Measurements from ENCODE around the gene NLGN4X.

The NLGN4X gene

GRCh38 chrX:6225288-6225910 is 3.3 kb downstream of the NLGN4X start:
- peaks cover 35% of the 10 kb centered on the region for H3K27me3 ChIP-seq (ENCODE audit: insufficient read depth, low read length)
- no peaks in the 10 kb centered on the region for H3K79me2 ChIP-seq (ENCODE audit: control insufficient read depth, insufficient read depth, low read length, unreplicated experiment)
- no peak overlapping the region for H2AFZ ChIP-seq (ENCODE audit: low read length, unreplicated experiment)
- H3K4me1 ChIP-seq (ENCODE audit: control insufficient read depth, insufficient read depth, low read length, unreplicated experiment) = no peaks in the 10 kb centered on the region
- H3K4me3 ChIP-seq (ENCODE audit: low read depth, low read length) = no peak overlapping the region
- no peaks in the 10 kb centered on the region for H3K36me3 ChIP-seq (ENCODE audit: insufficient read depth, low read length)
- H3K27ac ChIP-seq (ENCODE audit: low read depth, low read length) = no peak overlapping the region

GRCh38 chrX:6223516-6223915 is 5.2 kb downstream of the NLGN4X start:
- peaks cover 24% of the 10 kb centered on the region for H3K27me3 ChIP-seq (ENCODE audit: insufficient read depth, low read length)
- no peaks in the 10 kb centered on the region for H3K36me3 ChIP-seq (ENCODE audit: insufficient read depth, low read length)
- H3K27ac ChIP-seq (ENCODE audit: low read depth, low read length) = no peak overlapping the region
- H3K4me1 ChIP-seq (ENCODE audit: control insufficient read depth, insufficient read depth, low read length, unreplicated experiment) = no peaks in the 10 kb centered on the region
- no peaks in the 10 kb centered on the region for H3K79me2 ChIP-seq (ENCODE audit: control insufficient read depth, insufficient read depth, low read length, unreplicated experiment)
- H3K4me3 ChIP-seq (ENCODE audit: low read depth, low read length) = no peak overlapping the region
- no peak overlapping the region for H2AFZ ChIP-seq (ENCODE audit: low read length, unreplicated experiment)

- H3K27ac ChIP-seq (ENCODE audit: low read depth, low read length) = no peak overlapping the region
- H3K27me3 ChIP-seq (ENCODE audit: insufficient read depth, low read length) = no peaks in the 10 kb centered on the region
- no peak overlapping the region for H3K4me3 ChIP-seq (ENCODE audit: low read depth, low read length)
- H2AFZ ChIP-seq (ENCODE audit: low read length, unreplicated experiment) = no peak overlapping the region
- no peaks in the 10 kb centered on the region for H3K79me2 ChIP-seq (ENCODE audit: control insufficient read depth, insufficient read depth, low read length, unreplicated experiment)
- H3K36me3 ChIP-seq (ENCODE audit: insufficient read depth, low read length) = no peaks in the 10 kb centered on the region
- H3K4me1 ChIP-seq (ENCODE audit: control insufficient read depth, insufficient read depth, low read length, unreplicated experiment) = no peaks in the 10 kb centered on the region
Observed at GRCh38 chrX:6210230-6210629, 18.4 kb downstream of the NLGN4X start.

- Histone ChIP-seq H3K27me3 (ENCODE audit: insufficient read depth, low read length) (no peaks in the 10 kb centered on the region), H2AFZ (ENCODE audit: low read length, unreplicated experiment) (no peak overlapping the region), H3K4me1 (ENCODE audit: control insufficient read depth, insufficient read depth, low read length, unreplicated experiment) (no peaks in the 10 kb centered on the region), H3K79me2 (ENCODE audit: control insufficient read depth, insufficient read depth, low read length, unreplicated experiment) (no peaks in the 10 kb centered on the region), H3K4me3 (ENCODE audit: low read depth, low read length) (no peak overlapping the region), H3K27ac (ENCODE audit: low read depth, low read length) (no peak overlapping the region), H3K36me3 (ENCODE audit: insufficient read depth, low read length) (no peaks in the 10 kb centered on the region)
Observed at GRCh38 chrX:6203462-6204215, 25.0 kb downstream of the NLGN4X start.

GRCh38 chrX:6199486-6199885 is 29.2 kb downstream of the NLGN4X start:
- no peak overlapping the region for H2AFZ ChIP-seq (ENCODE audit: low read length, unreplicated experiment)
- no peak overlapping the region for H3K4me3 ChIP-seq (ENCODE audit: low read depth, low read length)
- no peak overlapping the region for H3K27ac ChIP-seq (ENCODE audit: low read depth, low read length)
- H3K4me1 ChIP-seq (ENCODE audit: control insufficient read depth, insufficient read depth, low read length, unreplicated experiment) = no peaks in the 10 kb centered on the region
- no peaks in the 10 kb centered on the region for H3K36me3 ChIP-seq (ENCODE audit: insufficient read depth, low read length)
- H3K27me3 ChIP-seq (ENCODE audit: insufficient read depth, low read length) = no peaks in the 10 kb centered on the region
- H3K79me2 ChIP-seq (ENCODE audit: control insufficient read depth, insufficient read depth, low read length, unreplicated experiment) = no peaks in the 10 kb centered on the region

GRCh38 chrX:6187256-6187655 is 41.4 kb downstream of the NLGN4X start:
- Histone ChIP-seq H3K79me2 (ENCODE audit: control insufficient read depth, insufficient read depth, low read length, unreplicated experiment) (no peaks in the 10 kb centered on the region), H3K36me3 (ENCODE audit: insufficient read depth, low read length) (no peaks in the 10 kb centered on the region)

GRCh38 chrX:6184900-6185515 is 43.7 kb downstream of the NLGN4X start:
- Histone ChIP-seq H3K36me3 (ENCODE audit: insufficient read depth, low read length) (no peaks in the 10 kb centered on the region), H3K27me3 (ENCODE audit: insufficient read depth, low read length) (no peaks in the 10 kb centered on the region), H3K79me2 (ENCODE audit: control insufficient read depth, insufficient read depth, low read length, unreplicated experiment) (no peaks in the 10 kb centered on the region), H3K4me3 (ENCODE audit: low read depth, low read length) (no peak overlapping the region), H2AFZ (ENCODE audit: low read length, unreplicated experiment) (no peak overlapping the region), H3K27ac (ENCODE audit: low read depth, low read length) (no peak overlapping the region), H3K4me1 (ENCODE audit: control insufficient read depth, insufficient read depth, low read length, unreplicated experiment) (no peaks in the 10 kb centered on the region)

More at GRCh38 chrX:6187256-6187655, 41.4 kb downstream of the NLGN4X start:
- Histone ChIP-seq H3K4me3 (ENCODE audit: low read depth, low read length) (no peak overlapping the region), H3K4me1 (ENCODE audit: control insufficient read depth, insufficient read depth, low read length, unreplicated experiment) (no peaks in the 10 kb centered on the region), H3K27me3 (ENCODE audit: insufficient read depth, low read length) (no peaks in the 10 kb centered on the region), H2AFZ (ENCODE audit: low read length, unreplicated experiment) (no peak overlapping the region), H3K27ac (ENCODE audit: low read depth, low read length) (no peak overlapping the region)

GRCh38 chrX:6175914-6176313 is 52.8 kb downstream of the NLGN4X start:
- no peaks in the 10 kb centered on the region for H3K79me2 ChIP-seq (ENCODE audit: control insufficient read depth, insufficient read depth, low read length, unreplicated experiment)
- H3K27me3 ChIP-seq (ENCODE audit: insufficient read depth, low read length) = no peaks in the 10 kb centered on the region
- H3K4me1 ChIP-seq (ENCODE audit: control insufficient read depth, insufficient read depth, low read length, unreplicated experiment) = no peaks in the 10 kb centered on the region
- no peak overlapping the region for H3K4me3 ChIP-seq (ENCODE audit: low read depth, low read length)
- no peak overlapping the region for H3K27ac ChIP-seq (ENCODE audit: low read depth, low read length)
- H3K36me3 ChIP-seq (ENCODE audit: insufficient read depth, low read length) = no peaks in the 10 kb centered on the region
- H2AFZ ChIP-seq (ENCODE audit: low read length, unreplicated experiment) = no peak overlapping the region

- H3K27ac ChIP-seq (ENCODE audit: low read depth, low read length) = no peak overlapping the region
- H3K79me2 ChIP-seq (ENCODE audit: control insufficient read depth, insufficient read depth, low read length, unreplicated experiment) = no peaks in the 10 kb centered on the region
- H3K36me3 ChIP-seq (ENCODE audit: insufficient read depth, low read length) = no peaks in the 10 kb centered on the region
- no peak overlapping the region for H2AFZ ChIP-seq (ENCODE audit: low read length, unreplicated experiment)
- no peaks in the 10 kb centered on the region for H3K4me1 ChIP-seq (ENCODE audit: control insufficient read depth, insufficient read depth, low read length, unreplicated experiment)
- no peaks in the 10 kb centered on the region for H3K27me3 ChIP-seq (ENCODE audit: insufficient read depth, low read length)
- H3K4me3 ChIP-seq (ENCODE audit: low read depth, low read length) = no peak overlapping the region
Observed at GRCh38 chrX:6170424-6170823, 58.2 kb downstream of the NLGN4X start.

GRCh38 chrX:6169407-6169806 is 59.3 kb downstream of the NLGN4X start:
- Histone ChIP-seq H3K4me1 (ENCODE audit: control insufficient read depth, insufficient read depth, low read length, unreplicated experiment) (no peaks in the 10 kb centered on the region), H3K36me3 (ENCODE audit: insufficient read depth, low read length) (no peaks in the 10 kb centered on the region), H3K27me3 (ENCODE audit: insufficient read depth, low read length) (no peaks in the 10 kb centered on the region), H3K79me2 (ENCODE audit: control insufficient read depth, insufficient read depth, low read length, unreplicated experiment) (no peaks in the 10 kb centered on the region), H2AFZ (ENCODE audit: low read length, unreplicated experiment) (no peak overlapping the region), H3K27ac (ENCODE audit: low read depth, low read length) (no peak overlapping the region), H3K4me3 (ENCODE audit: low read depth, low read length) (no peak overlapping the region)

- Histone ChIP-seq H3K27ac (ENCODE audit: low read depth, low read length) (no peak overlapping the region), H3K36me3 (ENCODE audit: insufficient read depth, low read length) (no peaks in the 10 kb centered on the region), H3K79me2 (ENCODE audit: control insufficient read depth, insufficient read depth, low read length, unreplicated experiment) (no peaks in the 10 kb centered on the region), H2AFZ (ENCODE audit: low read length, unreplicated experiment) (no peak overlapping the region), H3K27me3 (ENCODE audit: insufficient read depth, low read length) (no peaks in the 10 kb centered on the region), H3K4me3 (ENCODE audit: low read depth, low read length) (no peak overlapping the region), H3K4me1 (ENCODE audit: control insufficient read depth, insufficient read depth, low read length, unreplicated experiment) (no peaks in the 10 kb centered on the region)
Observed at GRCh38 chrX:6163721-6164120, 64.9 kb downstream of the NLGN4X start.

Measured in ACC112 (cell line).